Lower lobe of right lung (tissue), 2 donors: Measurements from ENCODE around the gene MYO1B. TPM values are rescaled to one million over a fixed set of nuclear protein-coding genes. Genes with fewer than 3 reads are reported as not detected.
A peak's percentile ranks its signal among the peaks of the same experiment; 100 is the strongest.

Experiments used
- ATAC-seq, 2 donors: fragments of 200-7000 bp; cut with Tn5 transposase; one replicate each; pipeline ENCODE4 v1.9.1; 2020 to 2022; ENCODE audit warnings: mild to moderate bottlenecking in 2 of 2, moderate library complexity in 2 of 2
- DNase-seq: peaks from one replicate; pipeline ENCODE4 v3.0.0-alpha.2; 2020
- H3K27ac ChIP-seq: fragments of 200-600 bp; one replicate; pipeline ENCODE4 v1.8.0; 2022
- H3K27me3 ChIP-seq: fragments of 200-600 bp; one replicate; pipeline ENCODE4 v1.8.0; 2022; ENCODE audit warnings: low read depth
- H3K36me3 ChIP-seq: fragments of 200-600 bp; one replicate; pipeline ENCODE4 v1.8.0; 2022; ENCODE audit warnings: mild to moderate bottlenecking
- H3K4me1 ChIP-seq: fragments of 200-600 bp; one replicate; pipeline ENCODE4 v1.8.0; 2022
- H3K4me3 ChIP-seq: fragments of 200-600 bp; one replicate; pipeline ENCODE4 v1.8.0; 2022; ENCODE audit warnings: mild to moderate bottlenecking
- H3K9me3 ChIP-seq: fragments of 200-600 bp; one replicate; pipeline ENCODE4 v1.8.0; 2022
- intact Hi-C: fragments of 100-400 bp; cut with DNase I; formaldehyde crosslinking; loops from one replicate; pipeline ENCODE4 v1.11.0; 2022
- total RNA-seq: library from RNA; stranded (reverse); fragmentation: NEBNext Ultra II Directional; extraction: Animal tissue kit (Norgen Biotek cat#: 25700); gene quantifications from one replicate; pipeline ENCODE4 v1.2.1, GENCODE V29; 2021
- TF ChIP-seq, protein P1 (sequence below): fragments of 200-600 bp; IDR thresholded peaks from one replicate; pipeline ENCODE4 v1.8.0; 2022; ENCODE audit warnings: antibody characterized with exemption, mild to moderate bottlenecking
- donor health status: DM: no; HTN: yes; CAD: no; lungs with severe emphysema.

MYO1B gene
- total RNA-seq, 1 donor from 2014 or later, result 123 TPM

DNA sequence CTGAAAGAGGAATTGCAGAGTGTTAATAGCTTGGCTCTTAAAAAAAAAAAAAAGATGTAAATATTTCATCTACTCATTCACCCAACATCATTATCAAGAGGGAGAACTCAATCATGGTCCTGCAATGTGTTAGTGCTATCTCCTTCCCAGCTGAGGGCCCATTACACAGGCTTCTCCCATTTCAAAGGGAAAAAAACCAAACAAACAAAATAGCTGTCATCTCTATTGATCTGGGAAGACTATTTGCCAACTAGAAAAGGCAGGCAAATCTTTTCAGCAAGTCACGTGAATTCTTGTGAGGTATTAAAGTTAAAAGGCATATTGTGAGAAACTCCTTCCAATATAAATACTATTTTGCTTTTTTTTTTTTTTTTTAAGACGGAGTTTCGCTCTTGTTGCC, 194.3 kb downstream of the MYO1B start:
- ATAC-seq (no peak), DNase-seq (no peak)
- Histone ChIP-seq H3K4me1 (peaks cover 11% of the 10 kb centered on the region), H3K36me3 (no peaks in the 10 kb centered on the region), H3K9me3 (no peaks in the 10 kb centered on the region), H3K4me3 (no peak overlapping the region), H3K27me3 (no peaks in the 10 kb centered on the region), H3K27ac (no peak overlapping the region)
- intact Hi-C loops, result no loop called here
- TF ChIP-seq, protein P1, sequence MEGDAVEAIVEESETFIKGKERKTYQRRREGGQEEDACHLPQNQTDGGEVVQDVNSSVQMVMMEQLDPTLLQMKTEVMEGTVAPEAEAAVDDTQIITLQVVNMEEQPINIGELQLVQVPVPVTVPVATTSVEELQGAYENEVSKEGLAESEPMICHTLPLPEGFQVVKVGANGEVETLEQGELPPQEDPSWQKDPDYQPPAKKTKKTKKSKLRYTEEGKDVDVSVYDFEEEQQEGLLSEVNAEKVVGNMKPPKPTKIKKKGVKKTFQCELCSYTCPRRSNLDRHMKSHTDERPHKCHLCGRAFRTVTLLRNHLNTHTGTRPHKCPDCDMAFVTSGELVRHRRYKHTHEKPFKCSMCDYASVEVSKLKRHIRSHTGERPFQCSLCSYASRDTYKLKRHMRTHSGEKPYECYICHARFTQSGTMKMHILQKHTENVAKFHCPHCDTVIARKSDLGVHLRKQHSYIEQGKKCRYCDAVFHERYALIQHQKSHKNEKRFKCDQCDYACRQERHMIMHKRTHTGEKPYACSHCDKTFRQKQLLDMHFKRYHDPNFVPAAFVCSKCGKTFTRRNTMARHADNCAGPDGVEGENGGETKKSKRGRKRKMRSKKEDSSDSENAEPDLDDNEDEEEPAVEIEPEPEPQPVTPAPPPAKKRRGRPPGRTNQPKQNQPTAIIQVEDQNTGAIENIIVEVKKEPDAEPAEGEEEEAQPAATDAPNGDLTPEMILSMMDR, result no peak

DNA sequence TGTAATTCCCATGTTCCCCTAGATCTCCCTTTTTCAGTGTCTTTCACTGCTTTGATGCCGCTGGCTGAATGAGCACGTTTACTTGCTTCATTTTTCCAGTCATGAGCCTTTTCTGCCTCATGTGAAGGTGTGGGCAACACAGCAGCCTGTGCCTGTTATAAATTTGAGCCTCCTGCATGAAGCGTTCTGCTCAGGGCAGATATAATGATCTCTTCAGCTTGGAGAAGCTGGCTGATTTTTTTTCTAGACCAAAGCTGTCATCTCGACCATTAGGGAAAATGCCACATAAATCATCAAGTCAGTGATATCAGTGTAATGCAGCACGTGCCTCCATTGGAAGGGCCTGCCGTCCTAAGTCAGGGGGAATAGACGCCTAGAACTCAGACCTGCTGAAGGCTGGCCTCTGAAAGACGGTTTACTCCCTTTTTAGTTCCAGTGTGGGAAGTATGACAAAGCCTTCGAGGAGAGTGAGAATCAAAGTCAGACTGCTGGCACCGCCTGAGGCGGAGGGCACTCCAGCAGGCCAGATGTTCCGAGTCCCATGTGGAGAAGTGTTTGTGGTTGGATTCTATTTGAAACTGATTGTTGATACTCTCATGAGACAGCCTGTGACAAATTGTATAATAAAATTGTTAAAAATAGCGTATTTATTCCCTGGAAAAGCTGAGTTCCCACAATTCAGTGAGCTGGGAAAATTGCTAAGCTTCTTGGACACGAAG, 196.5 kb downstream of the MYO1B start:
- no peaks in the 10 kb centered on the region for H3K27me3 ChIP-seq
- H3K27ac ChIP-seq, result no peak overlapping the region
- H3K4me1 ChIP-seq, result no peaks in the 10 kb centered on the region
- H3K4me3 ChIP-seq, result no peak overlapping the region
- TF ChIP-seq, protein P1, result no peak
- no peaks in the 10 kb centered on the region for H3K36me3 ChIP-seq
- ATAC-seq (peak; percentile 50 to 62), DNase-seq (no peak)
- intact Hi-C loops, result no loop called here
- no peaks in the 10 kb centered on the region for H3K9me3 ChIP-seq

DNA sequence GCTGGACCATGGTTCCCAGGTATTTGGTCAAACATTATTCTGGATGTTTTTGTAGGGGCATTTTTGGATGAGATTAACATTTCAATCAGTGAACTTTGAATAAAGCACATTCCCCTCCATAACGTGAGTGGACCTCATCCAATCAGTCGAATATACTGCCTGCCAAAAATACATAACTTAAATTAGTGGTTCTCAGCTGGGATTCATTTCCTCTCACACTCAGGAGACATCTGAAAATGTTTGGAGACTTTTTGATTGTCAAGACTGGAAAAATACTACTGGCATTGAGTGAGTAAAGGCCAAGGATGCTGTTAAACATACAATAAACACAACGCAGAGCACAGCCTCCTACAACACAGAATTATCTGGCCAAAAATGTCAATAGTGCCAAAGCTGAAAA, 198.2 kb downstream of the MYO1B start:
- DNase-seq (no peak), ATAC-seq (no peak)
- no peak overlapping the region for H3K27ac ChIP-seq
- no peak overlapping the region for H3K4me3 ChIP-seq
- H3K27me3 ChIP-seq, result no peaks in the 10 kb centered on the region
- no peaks in the 10 kb centered on the region for H3K9me3 ChIP-seq
- TF ChIP-seq, protein P1, result no peak
- intact Hi-C loops, result no loop called here
- no peaks in the 10 kb centered on the region for H3K36me3 ChIP-seq
- no peaks in the 10 kb centered on the region for H3K4me1 ChIP-seq

DNA sequence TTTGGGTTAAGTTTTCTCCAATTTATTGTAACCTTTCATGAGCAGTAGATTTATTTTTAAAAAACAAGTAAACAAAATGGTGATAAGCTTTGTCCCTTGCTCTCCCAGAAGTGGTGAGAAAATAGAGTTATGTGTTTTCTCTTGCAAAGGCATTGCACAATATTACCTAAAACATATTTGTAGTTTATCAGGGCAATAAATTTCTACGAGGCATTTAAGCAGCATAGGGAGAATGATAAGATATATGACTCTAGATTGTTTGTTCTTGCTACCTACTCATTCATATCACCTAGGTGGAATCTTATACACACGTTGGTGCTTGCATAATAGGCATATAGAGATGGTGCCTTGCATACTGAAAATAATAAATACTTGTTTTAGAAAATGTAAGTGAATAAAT, 201.7 kb downstream of the MYO1B start:
- ATAC-seq (no peak), DNase-seq (no peak)
- Histone ChIP-seq H3K4me1 (no peaks in the 10 kb centered on the region), H3K4me3 (no peak overlapping the region), H3K27me3 (no peaks in the 10 kb centered on the region), H3K9me3 (no peaks in the 10 kb centered on the region), H3K27ac (no peak overlapping the region), H3K36me3 (no peaks in the 10 kb centered on the region)
- TF ChIP-seq, protein P1, result no peak
- intact Hi-C loops, result no loop called here

DNA sequence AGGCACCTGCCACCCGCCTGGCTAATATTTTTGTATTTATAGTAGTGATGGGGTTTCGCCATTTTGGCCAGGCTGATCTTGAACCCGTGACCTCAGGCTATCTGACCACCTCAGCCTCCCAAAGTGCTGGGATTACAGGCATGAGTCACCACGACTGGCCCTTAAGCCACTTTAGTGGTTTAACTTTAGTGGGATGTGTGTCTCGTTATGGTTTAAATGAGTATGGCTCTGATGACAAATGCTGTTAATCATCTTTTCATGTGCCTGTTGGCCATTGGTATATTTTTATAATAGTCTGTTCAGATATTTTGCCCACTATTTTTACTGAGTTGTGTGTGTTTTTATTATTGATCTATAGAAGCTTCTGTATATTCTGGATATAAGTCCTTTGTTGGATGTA, 205.9 kb downstream of the MYO1B start:
- TF ChIP-seq, protein P1, result no peak
- intact Hi-C loops, result no loop called here
- no peaks in the 10 kb centered on the region for H3K9me3 ChIP-seq
- H3K4me1 ChIP-seq, result no peaks in the 10 kb centered on the region
- H3K36me3 ChIP-seq, result no peaks in the 10 kb centered on the region
- no peak overlapping the region for H3K27ac ChIP-seq
- no peak for DNase-seq
- no peak for ATAC-seq
- H3K27me3 ChIP-seq, result no peaks in the 10 kb centered on the region
- no peak overlapping the region for H3K4me3 ChIP-seq
